ENCODE results near the gene GPA33.
"Not testable (repeated sequence)": the region's sequence is repeated elsewhere in the genome, so short reads cannot be mapped to it uniquely, and the experiment has no call there.

Gene GPA33

GRCh38 chr1:167056529-167057231, 33.5 kb downstream of the GPA33 start:
- DNase-seq (ENCODE audit: low read depth in 2 of 2) = no peak

- DNase-seq (ENCODE audit: low read depth in 2 of 2) = no peak
Observed at GRCh38 chr1:167054946-167055630, 35.1 kb downstream of the GPA33 start.

- DNase-seq (ENCODE audit: low read depth in 2 of 2) = no peak
Observed at GRCh38 chr1:167054531-167054930, 35.6 kb downstream of the GPA33 start.

- no peak for DNase-seq (ENCODE audit: low read depth in 2 of 2)
Observed at GRCh38 chr1:167052389-167052788, 37.8 kb downstream of the GPA33 start.

- no peak for DNase-seq (ENCODE audit: low read depth in 2 of 2)
Observed at GRCh38 chr1:167051907-167052306, 38.3 kb downstream of the GPA33 start.

- no peak for DNase-seq (ENCODE audit: low read depth in 2 of 2)
Observed at GRCh38 chr1:167043752-167044488, 46.3 kb downstream of the GPA33 start.

- DNase-seq (ENCODE audit: low read depth in 2 of 2) = no peak
Observed at GRCh38 chr1:167033646-167034045, 56.5 kb downstream of the GPA33 start.

- not testable (repeated sequence) for DNase-seq (ENCODE audit: low read depth in 2 of 2)
Observed at GRCh38 chr1:167029553-167029952, 60.6 kb downstream of the GPA33 start.

GRCh38 chr1:167022384-167022783, 67.8 kb downstream of the GPA33 start:
- DNase-seq (ENCODE audit: low read depth in 2 of 2) = no peak

GRCh38 chr1:167016100-167016750, 74.0 kb downstream of the GPA33 start:
- no peak for DNase-seq (ENCODE audit: low read depth in 2 of 2)

- no peak for DNase-seq (ENCODE audit: low read depth in 2 of 2)
Observed at GRCh38 chr1:167013108-167013929, 76.9 kb downstream of the GPA33 start.

- DNase-seq (ENCODE audit: low read depth in 2 of 2) = no peak
Observed at GRCh38 chr1:167012570-167012969, 77.6 kb downstream of the GPA33 start.

- no peak for DNase-seq (ENCODE audit: low read depth in 2 of 2)
Observed at GRCh38 chr1:167011560-167012191, 78.5 kb downstream of the GPA33 start.

- DNase-seq (ENCODE audit: low read depth in 2 of 2) = no peak
Observed at GRCh38 chr1:167003711-167004110, 86.5 kb downstream of the GPA33 start.

Measured in fibroblast of skin of left quadriceps (primary cell).